GM23338 (cell line): Measurements from ENCODE around the gene NOL12. TPM values are rescaled to one million over a fixed set of nuclear protein-coding genes. Genes with fewer than 3 reads are reported as not detected.

Experiments
- ATAC-seq: fragments of 200-7000 bp; cut with Tn5 transposase; 3 replicates; pipeline ENCODE4 v1.9.1; 2020
- DNase-seq: peaks from one replicate; pipeline ENCODE4 v3.0.0-alpha.2; 2015; ENCODE audit warnings: low spot score
- H2AFZ ChIP-seq: fragments of 200-600 bp; sonication (generic); 2 replicates; pipeline ENCODE4 v1.8.0; 2016; ENCODE audit warnings: antibody characterized with exemption, mild to moderate bottlenecking, moderate library complexity
- H3F3A ChIP-seq: fragments of 200-600 bp; sonication (generic); replicated peaks from 2 replicates; pipeline ENCODE4 v1.8.0; 2017; ENCODE audit warnings: antibody characterized with exemption, mixed run types, low read depth
- H3K27ac ChIP-seq: fragments of 200-600 bp; sonication (generic); 2 replicates; pipeline ENCODE4 v1.6.1; 2016; ENCODE audit warnings: low read depth
- H3K27me3 ChIP-seq: fragments of 200-600 bp; sonication (generic); 2 replicates; pipeline ENCODE4 v1.8.0; 2016; ENCODE audit warnings: mild to moderate bottlenecking, mixed run types, moderate library complexity; ENCODE audit not compliant: insufficient read depth
- H3K36me3 ChIP-seq: fragments of 200-600 bp; sonication (generic); 2 replicates; pipeline ENCODE4 v1.8.0; 2016; ENCODE audit warnings: mild to moderate bottlenecking; ENCODE audit not compliant: insufficient read depth
- H3K4me1 ChIP-seq: fragments of 200-600 bp; sonication (generic); 2 replicates; pipeline ENCODE4 v1.8.0; 2016; ENCODE audit warnings: mild to moderate bottlenecking, moderate library complexity; ENCODE audit not compliant: insufficient read depth
- H3K4me2 ChIP-seq: fragments of 200-600 bp; sonication (generic); 2 replicates; pipeline ENCODE4 v1.7.1; 2017; ENCODE audit warnings: mixed run types
- H3K4me3 ChIP-seq: fragments of 200-600 bp; sonication (generic); 2 replicates; pipeline ENCODE4 v1.6.1; 2016; ENCODE audit warnings: mixed run types
- H3K79me2 ChIP-seq: fragments of 200-600 bp; sonication (generic); replicated peaks from 2 replicates; pipeline ENCODE4 v1.8.0; 2017; ENCODE audit warnings: mild to moderate bottlenecking; ENCODE audit not compliant: insufficient read depth
- H3K9me2 ChIP-seq: fragments of 200-600 bp; sonication (generic); 2 replicates; pipeline ENCODE4 v1.8.0; 2017; ENCODE audit not compliant: insufficient read depth
- H4K20me1 ChIP-seq: fragments of 200-600 bp; sonication (generic); replicated peaks from 2 replicates; pipeline ENCODE4 v1.8.0; 2017; ENCODE audit warnings: mild to moderate bottlenecking; ENCODE audit not compliant: insufficient read depth
- H3K27ac Mint-ChIP-seq: 2 replicates; pipeline ENCODE4 v1.8.0; 2020; ENCODE audit warnings: inconsistent platforms, mild to moderate bottlenecking, moderate library complexity, mixed read lengths
- H3K27me3 Mint-ChIP-seq: 3 replicates; pipeline ENCODE4 v1.8.0; 2022; ENCODE audit warnings: low read depth, mild to moderate bottlenecking, moderate library complexity, mixed read lengths, inconsistent platforms; ENCODE audit not compliant: insufficient read depth, poor library complexity
- H3K36me3 Mint-ChIP-seq: 3 replicates; pipeline ENCODE4 v1.8.0; 2021; ENCODE audit warnings: low read depth, mild to moderate bottlenecking, inconsistent platforms, moderate library complexity, mixed read lengths
- H3K4me1 Mint-ChIP-seq: 3 replicates; pipeline ENCODE4 v1.8.0; 2020; ENCODE audit warnings: mild to moderate bottlenecking, inconsistent platforms, mixed read lengths
- H3K4me3 Mint-ChIP-seq: 3 replicates; pipeline ENCODE4 v1.8.0; 2021; ENCODE audit warnings: moderate library complexity, mild to moderate bottlenecking, inconsistent platforms, mixed read lengths
- H3K9me3 Mint-ChIP-seq: 3 replicates; pipeline ENCODE4 v1.8.0; 2020; ENCODE audit warnings: moderate library complexity, mild to moderate bottlenecking, inconsistent platforms, mixed read lengths
- CREB1 ChIP-seq: fragments of 250-450 bp; sonication (Bioruptor Pico); IDR thresholded peaks from 2 replicates; pipeline ENCODE4 v1.5.0; 2020; ENCODE audit warnings: low read depth, mild to moderate bottlenecking, moderate library complexity
- CTCF ChIP-seq, 2 experiments: fragments of 200-600 bp in 1 of 2; sonication (generic) in 1 of 2; conservative IDR thresholded peaks; 2 replicates each; pipeline versions ENCODE4 v1.5.1 to v1.6.1; 2016 to 2017; ENCODE audit warnings: antibody characterized with exemption in 2 of 2, low read depth in 2 of 2, mild to moderate bottlenecking in 2 of 2, moderate library complexity in 1 of 2
- ETS1 ChIP-seq: IDR thresholded peaks from 2 replicates; pipeline ENCODE4 v1.6.1; 2016; ENCODE audit warnings: antibody characterized with exemption
- EZH2 ChIP-seq: fragments of 200-600 bp; sonication (generic); IDR thresholded peaks from one replicate; pipeline ENCODE4 v1.8.0; 2017; ENCODE audit warnings: antibody characterized with exemption, mild to moderate bottlenecking, low read depth; ENCODE audit not compliant: unreplicated experiment
- EZH2phosphoT487 ChIP-seq: fragments of 200-600 bp; sonication (generic); IDR thresholded peaks from one replicate; pipeline ENCODE4 v1.8.1; 2018; ENCODE audit warnings: antibody characterized with exemption; ENCODE audit not compliant: unreplicated experiment
- JUNB ChIP-seq: IDR thresholded peaks from one replicate; pipeline ENCODE4 v1.6.1; 2016; ENCODE audit warnings: antibody characterized with exemption; ENCODE audit not compliant: unreplicated experiment
- NANOG ChIP-seq: IDR thresholded peaks from 2 replicates; pipeline ENCODE4 v1.6.1; 2016; ENCODE audit warnings: antibody characterized with exemption, borderline replicate concordance
- POLR2AphosphoS5 ChIP-seq: IDR thresholded peaks from 2 replicates; pipeline ENCODE4 v1.6.1; 2016; ENCODE audit warnings: antibody characterized with exemption, low read depth
- REST ChIP-seq: IDR thresholded peaks from one replicate; pipeline ENCODE4 v1.6.1; 2018; ENCODE audit warnings: antibody characterized with exemption; ENCODE audit not compliant: unreplicated experiment
- STAT1 ChIP-seq: IDR thresholded peaks from one replicate; pipeline ENCODE4 v1.6.1; 2016; ENCODE audit warnings: antibody characterized with exemption; ENCODE audit not compliant: unreplicated experiment
- ZNF114 ChIP-seq: fragments of 250-450 bp; sonication (Bioruptor Pico); IDR thresholded peaks from 2 replicates; pipeline ENCODE4 v1.5.0; 2020; ENCODE audit warnings: mild to moderate bottlenecking, moderate library complexity
- ZNF331 ChIP-seq: fragments of 250-450 bp; sonication (Bioruptor Pico); IDR thresholded peaks from 2 replicates; pipeline ENCODE4 v1.5.0; 2020; ENCODE audit warnings: low read depth, mild to moderate bottlenecking, moderate library complexity
- ZNF462 ChIP-seq: fragments of 250-450 bp; sonication (Bioruptor Pico); IDR thresholded peaks from 2 replicates; pipeline ENCODE4 v1.5.0; 2020; ENCODE audit warnings: mild to moderate bottlenecking, moderate library complexity
- polyA plus RNA-seq: library from polyadenylated mRNA; unstranded; fragments of >200 nt; fragmentation: Nextera tagmentation; extraction: Ambion mirVana; gene quantifications from 2 replicates; pipeline ENCODE4 v1.2.1, GENCODE V29; 2016
- total RNA-seq: library from RNA; depleted of rRNA; stranded (reverse); fragments of >200 nt; shearing (Covaris generic); gene quantifications from 2 replicates; pipeline ENCODE4 v1.2.3, GENCODE V29; 2014

Gene NOL12
- total and polyA plus RNA-seq, 2 experiments from 2014 or later: 22.2 to 48.5 TPM

GRCh38 chr22:37655252-37655563, 30.9 kb upstream of the NOL12 start:
- Mint-ChIP-seq H3K4me1 (peaks cover 14% of the 10 kb centered on the region), H3K27ac (no peak overlapping the region), H3K36me3 (peaks cover 26% of the 10 kb centered on the region), H3K9me3 (no peaks in the 10 kb centered on the region; the same call in 2 of the 3 replicates), H3K4me3 (no peak overlapping the region), H3K27me3 (peaks cover 16% of the 10 kb centered on the region)
- peaks cover 12% of the 10 kb centered on the region for H3K79me2 ChIP-seq
- DNase-seq (no peak), ATAC-seq (no peak)
- peaks cover 8% of the 10 kb centered on the region; the same call in 1 of the 2 replicates for H3F3A ChIP-seq
- no peak for TF ChIP-seq CTCF (conservative IDR thresholded peaks at IDR 0.05; ENCODE audit: low read depth in 2 of 2)
- no peak for TF ChIP-seq JUNB
- no peak for TF ChIP-seq ZNF114 (CRISPR knock-in tag)
- TF ChIP-seq EZH2phosphoT487: no peak
- no peak for TF ChIP-seq STAT1
- TF ChIP-seq ZNF462 (CRISPR knock-in tag): no peak
- TF ChIP-seq ZNF331: no peak
- no peak for TF ChIP-seq CREB1 (CRISPR knock-in tag)
- no peak for TF ChIP-seq NANOG
- TF ChIP-seq REST: no peak
- TF ChIP-seq EZH2: no peak
- TF ChIP-seq ETS1: no peak
- no peak for TF ChIP-seq POLR2AphosphoS5
- H3K4me2 ChIP-seq: no peak overlapping the region
- H3K4me3 ChIP-seq: no peak overlapping the region
- peaks cover 5% of the 10 kb centered on the region; the same call in 1 of the 2 replicates for H3K4me1 ChIP-seq
- H2AFZ ChIP-seq: no peak overlapping the region
- H3K9me2 ChIP-seq: no peaks in the 10 kb centered on the region
- no peak overlapping the region for H3K27ac ChIP-seq
- peaks cover 8% of the 10 kb centered on the region; the same call in 1 of the 2 replicates for H3K36me3 ChIP-seq
- H4K20me1 ChIP-seq: peaks cover 8% of the 10 kb centered on the region; the same call in 1 of the 2 replicates
- no peaks in the 10 kb centered on the region for H3K27me3 ChIP-seq
